HG02610 (cell line): ENCODE data around the gene FHIP1A.
"Not testable (repeated sequence)": the region's sequence is repeated elsewhere in the genome, so short reads cannot be mapped to it uniquely, and the experiment has no call there.

Source experiments
- ATAC-seq: cut with Tn5 transposase; IDR thresholded peaks from one replicate; pipeline ENCODE4 v1.9.1; 2021; ENCODE audit warnings: mild to moderate bottlenecking, moderate library complexity; ENCODE audit not compliant: unreplicated experiment

Gene FHIP1A

DNA sequence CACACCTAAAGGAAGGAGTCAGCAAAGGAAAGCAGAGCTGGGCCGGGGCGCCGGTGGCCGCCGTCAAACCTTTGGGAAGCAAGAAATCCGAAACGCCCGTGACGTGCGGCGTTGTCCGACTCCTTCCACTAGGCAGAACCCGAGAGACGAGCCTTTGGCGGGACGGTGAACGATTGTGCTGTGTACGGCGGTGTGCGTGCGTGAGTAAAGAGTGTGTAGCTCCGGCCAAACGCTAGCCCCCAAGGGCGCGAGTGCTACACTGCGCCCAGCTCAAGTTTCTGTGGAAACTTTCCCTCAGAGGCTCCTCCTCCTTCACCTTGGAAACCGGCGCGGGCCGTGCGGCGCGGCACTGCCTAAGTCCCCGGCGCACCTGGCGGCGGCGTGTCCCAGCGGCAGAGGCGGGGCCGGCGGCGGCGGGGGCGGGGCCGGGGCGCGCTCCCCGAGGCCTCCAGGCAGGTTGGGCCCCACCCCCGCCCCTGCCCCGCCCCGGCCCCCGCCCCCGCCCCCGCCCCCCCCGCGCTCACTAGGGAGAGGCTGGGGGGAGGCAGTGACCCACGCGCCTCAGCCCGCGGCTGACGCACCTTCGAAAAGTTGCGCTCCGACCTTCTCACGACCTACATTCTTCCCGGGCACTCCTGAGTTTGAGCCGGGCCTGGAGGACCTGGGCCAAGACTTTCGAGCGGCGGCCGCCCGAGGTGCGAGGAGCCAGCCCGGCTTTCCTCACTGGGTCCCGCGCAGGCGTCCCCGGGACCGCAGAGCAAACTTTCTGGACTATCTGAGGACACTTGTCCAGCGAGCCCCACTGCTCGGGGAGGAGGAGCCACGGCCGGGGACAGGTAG, at the start of gene FHIP1A:
TSS of gene FHIP1A (plus strand) at position 547 of the 840 bp plus-strand sequence. CDS start 157,084 bp downstream, outside the sequence.
- ATAC-seq = peak; percentile 92

DNA sequence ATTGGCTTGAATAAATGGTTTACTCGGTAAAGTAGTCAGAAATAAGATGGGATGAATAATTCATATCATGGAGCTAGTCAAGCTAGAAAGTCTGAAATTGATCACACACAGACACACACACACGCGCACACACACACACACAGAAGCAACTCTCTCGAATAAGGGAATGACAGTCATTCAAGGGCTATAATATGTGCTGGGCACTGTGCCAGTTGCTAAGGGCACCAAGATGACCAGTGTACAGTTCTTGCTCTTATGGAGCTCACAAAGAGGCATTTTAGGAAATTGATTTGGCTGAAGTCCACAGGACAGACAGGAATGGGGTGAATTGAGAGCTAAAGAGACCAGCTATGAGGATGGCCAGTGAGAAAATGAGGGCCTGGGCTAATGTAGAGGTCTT, 49.4 kb upstream of the FHIP1A start:
- no peak for ATAC-seq

DNA sequence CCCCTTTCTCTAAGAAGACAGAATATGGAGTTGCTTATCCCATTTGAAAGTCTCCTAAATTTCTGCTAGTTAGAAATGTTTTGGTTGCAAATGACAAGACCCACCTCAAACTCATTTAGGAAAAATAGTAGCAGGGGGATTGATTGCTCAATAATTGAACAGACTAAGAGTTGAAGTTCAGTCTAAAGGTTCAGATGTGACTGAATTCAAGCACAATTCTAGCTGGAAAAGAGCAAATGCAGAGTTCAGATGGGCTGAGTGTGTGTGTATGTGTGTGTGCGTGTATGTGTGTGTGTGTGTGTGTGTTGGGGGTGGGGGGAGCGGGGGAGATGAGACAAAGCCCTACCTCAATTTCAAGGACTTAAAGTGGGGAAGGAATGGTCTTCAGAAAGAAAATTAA, 47.9 kb upstream of the FHIP1A start:
- no peak for ATAC-seq

DNA sequence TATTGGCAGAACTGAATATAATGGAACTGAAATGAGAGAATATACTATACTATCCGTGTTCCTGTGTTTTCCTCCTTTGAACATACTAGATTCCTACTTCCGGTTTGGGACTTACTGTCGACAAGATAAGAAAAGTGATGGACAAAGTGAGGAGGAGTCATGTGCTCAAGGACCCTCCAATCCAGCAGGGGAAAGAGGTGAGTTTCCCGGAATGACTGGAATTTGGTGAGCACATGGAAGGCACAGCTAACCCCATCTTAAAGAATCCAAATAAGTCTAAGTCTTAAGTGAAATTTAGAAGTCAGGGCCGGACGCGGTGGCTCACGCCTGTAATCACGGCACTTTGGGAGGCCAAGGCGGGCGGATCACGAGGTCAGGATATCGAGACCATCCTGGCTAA, 47.0 kb upstream of the FHIP1A start:
- ATAC-seq = no peak

DNA sequence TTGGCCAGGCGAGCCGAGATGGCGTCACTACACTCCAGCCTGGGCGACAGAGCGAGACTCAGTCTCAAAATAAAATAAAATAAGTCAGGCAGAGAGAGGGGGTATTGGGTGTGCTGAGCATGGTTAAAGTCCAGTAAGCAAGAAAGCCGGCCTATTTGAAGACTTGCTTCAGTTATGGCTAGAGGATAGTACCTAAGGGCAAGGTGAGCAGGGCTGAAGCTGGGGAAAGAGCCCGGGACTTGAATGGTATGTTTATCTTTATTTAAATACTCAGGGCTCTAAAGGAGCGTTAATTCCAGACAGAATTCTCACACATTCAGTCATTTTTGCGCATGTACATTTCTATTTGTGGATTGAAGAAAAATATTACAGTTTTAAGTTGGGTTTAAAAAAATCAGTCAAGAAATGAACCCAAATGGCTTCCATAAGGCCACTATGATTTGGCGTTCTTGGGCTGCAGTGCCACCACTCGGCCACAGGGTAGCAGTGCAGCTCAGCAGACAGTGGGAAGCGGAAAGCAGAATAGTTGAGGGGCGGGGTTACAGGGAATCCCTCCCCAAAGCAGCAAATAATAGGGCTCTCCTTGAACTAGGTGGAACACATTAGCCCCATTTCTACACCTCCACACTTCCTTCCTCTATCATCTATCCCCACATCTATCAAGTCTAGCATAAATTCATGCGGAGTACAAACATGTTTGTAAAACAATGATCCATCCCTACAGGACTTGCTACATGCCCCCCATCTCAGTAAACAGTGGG, 46.4 kb upstream of the FHIP1A start:
- peak; percentile 97 for ATAC-seq

DNA sequence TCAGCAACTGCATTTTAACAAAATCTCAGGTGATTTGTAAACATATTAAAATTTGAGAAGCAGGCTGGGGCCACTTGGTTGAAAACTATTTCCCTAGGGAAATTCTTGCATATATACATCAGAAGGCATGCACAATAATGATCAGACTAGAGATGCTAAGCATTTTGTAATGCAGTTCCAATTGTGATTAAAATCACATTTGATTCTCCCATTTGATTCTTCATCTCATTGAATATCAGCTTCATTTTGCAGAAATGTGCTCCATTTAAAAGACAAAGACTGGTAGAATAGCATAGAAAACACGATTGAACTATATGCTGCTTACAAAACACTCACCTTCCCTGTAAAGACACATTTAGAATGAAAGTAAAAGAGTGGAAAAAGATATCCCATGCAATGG, 32.4 kb upstream of the FHIP1A start:
- ATAC-seq = no peak

DNA sequence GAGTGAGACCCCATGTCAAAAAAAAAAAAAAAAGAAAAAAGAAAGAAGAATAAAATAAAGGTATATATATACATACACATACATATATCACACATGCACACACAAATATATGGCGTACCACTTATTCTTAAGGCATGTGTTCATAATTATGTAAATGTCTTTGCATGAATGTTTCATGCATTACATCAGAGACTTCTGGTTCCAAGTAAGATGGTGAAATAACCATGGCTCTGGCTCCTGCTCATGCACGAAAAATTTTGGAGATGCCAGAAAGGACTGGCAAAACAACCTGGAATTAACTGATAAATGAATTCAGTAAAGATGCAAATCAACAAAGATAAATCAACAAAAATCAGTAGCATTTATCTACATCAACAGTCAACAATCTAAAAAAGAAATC, 19.7 kb upstream of the FHIP1A start:
- ATAC-seq = no peak

DNA sequence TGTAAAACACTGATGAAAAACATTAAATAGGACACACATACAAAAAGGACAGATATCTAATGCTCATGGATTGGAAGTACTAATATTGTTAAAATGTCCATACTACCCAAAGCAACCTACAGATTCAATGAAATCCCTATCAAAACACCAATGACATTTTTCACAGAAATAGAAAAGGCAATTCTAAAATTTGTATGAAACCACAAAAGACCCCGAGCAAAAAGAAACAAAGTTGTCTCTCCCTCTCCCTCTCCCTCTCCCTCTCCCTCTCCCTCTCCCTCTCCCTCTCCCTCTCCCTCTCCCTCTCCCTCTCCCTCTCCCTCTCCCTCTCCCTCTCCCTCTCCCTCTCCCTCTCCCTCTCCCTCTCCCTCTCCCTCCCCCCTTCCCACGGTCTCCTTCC, 19.2 kb upstream of the FHIP1A start:
- not testable (repeated sequence) for ATAC-seq

DNA sequence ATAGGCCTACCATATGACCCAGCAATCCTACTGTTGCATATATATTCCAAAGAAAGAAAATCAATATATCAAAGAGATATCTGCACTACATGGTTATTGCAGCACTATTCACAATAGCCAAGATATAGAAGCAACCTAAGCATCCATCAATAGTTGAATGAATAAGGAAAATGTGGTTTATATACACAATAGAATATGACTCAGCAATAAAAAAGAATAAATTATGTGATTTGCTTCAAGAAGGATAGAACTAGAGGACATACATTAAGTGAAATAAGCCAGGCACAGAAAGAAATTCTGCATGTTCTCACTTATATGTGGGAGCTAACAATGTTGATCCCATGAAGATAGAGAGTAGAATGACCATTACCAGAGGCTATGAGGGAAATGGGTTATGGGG, 13.1 kb upstream of the FHIP1A start:
- no peak for ATAC-seq

DNA sequence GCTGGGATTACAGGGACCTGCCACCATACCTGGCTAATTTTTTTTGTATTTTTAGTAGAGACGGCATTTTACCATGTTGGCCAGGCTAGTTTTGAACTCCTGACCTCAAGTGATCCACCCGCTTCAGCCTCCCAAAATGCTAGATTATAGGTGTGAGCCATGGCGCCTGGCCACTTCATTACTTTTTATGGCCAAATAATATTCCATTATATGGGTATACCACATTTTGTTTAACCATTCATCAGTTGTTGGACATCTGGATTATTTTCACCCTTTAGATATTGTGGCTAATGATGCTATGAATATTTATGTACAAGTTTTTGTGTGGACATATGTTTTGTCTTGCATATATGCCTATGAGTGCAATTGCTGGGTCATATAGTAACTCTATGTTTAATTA, 8.6 kb upstream of the FHIP1A start:
- ATAC-seq = no peak

DNA sequence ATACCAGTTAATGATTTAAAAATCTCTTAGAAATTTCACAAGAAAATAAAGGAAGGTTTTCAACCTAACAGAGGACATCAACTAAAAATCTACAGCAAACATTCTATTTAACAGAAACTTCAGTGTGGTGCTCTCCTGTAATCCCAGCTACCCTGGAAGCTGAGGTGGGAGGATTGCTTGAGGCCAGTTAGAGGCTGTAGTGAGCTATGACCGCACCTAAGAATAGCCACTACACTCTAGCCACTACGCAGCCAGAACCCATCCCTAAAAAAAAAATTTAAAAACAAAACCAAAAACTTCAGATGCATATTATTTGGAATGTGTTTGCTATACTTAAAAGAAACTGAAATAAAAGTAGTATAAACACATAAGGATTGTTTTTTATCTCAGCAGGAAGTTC, 7.2 kb upstream of the FHIP1A start:
- no peak for ATAC-seq

DNA sequence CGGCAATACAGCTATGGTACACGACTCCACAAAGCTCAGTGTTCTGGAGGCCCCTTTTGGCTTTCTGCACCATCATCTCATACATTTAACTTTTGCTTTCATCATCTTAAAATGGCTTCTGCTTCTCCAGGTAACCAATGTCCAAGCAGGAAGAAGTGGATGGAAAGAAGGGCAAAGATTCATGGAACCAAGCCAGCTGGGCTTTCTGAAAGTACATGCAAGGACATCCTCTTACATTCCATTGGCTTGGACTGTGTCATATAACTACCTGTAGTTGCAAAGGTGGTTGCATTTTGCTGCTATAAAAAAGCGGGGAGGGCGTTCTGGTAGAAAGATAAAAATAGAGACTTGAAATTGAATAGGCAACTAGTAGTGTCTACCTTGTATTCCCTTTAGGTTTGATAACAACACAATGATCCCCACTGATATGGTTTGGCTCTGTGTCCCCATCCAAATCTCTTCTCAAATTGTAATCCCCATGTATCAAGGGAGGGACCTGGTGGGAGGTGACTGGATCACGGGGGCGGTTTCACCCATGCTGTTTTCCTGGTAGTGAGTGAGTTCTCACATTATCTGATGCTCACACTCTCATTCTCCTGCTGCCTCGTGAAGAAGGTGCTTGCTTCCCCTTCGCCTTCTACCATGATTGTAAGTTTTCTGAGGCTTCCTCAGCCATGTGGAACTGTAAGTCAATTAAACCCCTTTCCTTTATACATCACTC, 6.7 kb upstream of the FHIP1A start:
- ATAC-seq = no peak

DNA sequence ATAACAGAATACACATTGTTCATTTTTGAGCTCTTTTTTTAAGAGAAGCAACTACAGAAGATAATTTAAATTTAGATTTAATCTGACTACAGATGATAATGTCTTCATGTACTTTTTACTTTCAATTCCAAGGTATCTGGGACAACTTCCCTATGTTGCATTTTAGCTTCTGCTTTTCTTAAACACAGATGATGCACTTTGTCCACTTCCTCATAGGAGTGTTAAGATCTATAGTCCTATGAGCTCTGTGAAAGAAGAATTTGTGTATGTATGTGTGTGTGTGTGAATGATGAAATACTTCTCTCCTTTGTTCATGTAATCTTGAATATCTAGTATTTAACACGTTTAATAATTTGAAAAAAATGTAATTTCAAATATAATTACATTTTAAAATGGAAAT, 5.3 kb upstream of the FHIP1A start:
- no peak for ATAC-seq

DNA sequence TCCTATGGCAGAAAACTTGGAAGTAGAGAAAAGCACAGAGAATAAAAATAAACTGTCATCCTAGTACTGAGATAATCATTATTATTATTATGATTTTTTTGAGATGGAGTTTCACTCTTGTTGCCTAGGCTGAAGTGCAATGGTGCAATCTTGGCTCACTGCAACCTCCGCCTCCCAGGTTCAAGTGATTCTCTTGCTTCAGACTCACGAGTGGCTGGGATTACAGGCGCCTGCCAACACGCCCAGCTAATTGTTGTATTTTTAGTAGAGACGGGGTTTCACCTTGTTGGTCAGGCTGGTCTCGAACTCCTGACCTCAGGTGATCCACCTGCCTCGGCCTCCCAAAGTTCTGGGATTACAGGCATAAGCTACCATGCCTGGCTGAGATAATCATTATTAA, 4.2 kb upstream of the FHIP1A start:
- ATAC-seq = not testable (repeated sequence)

DNA sequence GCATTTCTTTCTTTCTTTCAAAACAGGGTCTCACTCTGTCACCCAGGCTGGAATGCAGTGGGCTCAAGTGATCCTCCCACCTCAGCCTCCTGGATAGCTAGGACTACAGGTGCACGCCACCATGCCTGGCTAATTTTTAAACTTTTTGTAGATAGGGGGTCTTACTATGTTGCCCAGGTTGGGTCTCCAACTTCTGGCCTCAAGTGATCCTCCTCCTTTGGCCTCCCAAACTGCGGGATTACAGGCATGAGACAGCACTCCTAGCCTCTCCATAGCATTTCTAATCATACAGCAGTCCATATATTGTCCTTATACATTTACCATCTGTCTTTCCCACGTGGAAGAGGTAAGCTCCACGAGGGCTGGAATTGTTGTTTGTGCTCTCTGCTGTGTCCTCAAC, 2.0 kb upstream of the FHIP1A start:
- ATAC-seq = no peak

DNA sequence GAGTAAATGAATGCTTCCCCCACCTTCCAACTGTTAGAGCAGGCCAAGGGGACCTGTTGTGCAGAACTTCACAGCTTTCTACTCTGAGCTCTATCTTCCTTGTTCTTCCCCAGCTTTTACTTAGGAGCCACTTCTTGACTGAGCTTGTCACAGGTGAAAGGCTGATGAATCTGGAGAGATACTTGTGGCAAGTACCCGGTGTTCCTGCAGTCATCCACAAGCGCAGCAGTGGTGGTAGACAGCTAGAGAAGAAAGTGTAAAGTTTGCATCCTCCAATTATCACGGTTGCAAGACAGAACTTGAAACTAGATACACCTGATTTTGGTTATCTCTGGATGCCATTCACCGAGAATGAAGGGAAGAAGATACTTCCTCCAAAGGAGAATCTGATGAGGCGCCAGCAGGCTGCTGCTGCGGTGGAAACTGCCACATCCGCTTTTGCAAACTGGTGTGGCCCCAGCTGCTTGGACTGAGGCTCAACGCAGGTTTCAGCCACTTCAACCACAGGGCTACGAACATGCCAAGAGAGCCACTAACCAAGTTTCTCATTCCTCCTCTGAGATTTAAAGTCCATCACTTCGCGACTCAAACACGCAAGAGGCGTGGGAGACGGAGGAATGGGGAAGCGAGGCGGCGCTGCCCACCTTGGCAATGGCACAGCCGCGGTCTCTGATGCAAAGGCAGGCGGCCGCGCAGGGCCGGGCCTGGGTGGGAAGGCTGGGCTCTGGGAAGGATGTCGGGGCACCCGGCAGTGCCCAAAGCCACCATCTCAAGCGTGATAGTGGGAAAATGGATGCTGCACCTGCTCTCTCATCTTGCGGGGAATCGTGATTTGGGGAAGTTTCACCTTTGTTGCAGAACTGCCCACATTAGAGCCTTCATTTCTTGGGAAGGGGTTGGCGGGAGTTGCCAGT, 1.3 kb upstream of the FHIP1A start:
- peak; percentile 83 for ATAC-seq

DNA sequence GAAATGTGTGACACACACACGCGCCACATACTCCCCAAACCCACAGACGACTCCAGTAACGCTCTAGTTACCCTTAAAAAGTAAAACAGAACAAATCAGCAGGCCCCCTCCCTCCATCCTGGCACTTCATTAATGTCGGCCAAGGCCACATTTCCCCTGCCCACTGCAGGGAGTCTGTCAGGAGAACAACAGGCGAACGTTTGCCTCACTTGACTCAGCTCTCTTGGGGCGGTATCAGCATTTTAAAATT, 671 bp upstream of the FHIP1A start:
- peak; percentile 1 for ATAC-seq

DNA sequence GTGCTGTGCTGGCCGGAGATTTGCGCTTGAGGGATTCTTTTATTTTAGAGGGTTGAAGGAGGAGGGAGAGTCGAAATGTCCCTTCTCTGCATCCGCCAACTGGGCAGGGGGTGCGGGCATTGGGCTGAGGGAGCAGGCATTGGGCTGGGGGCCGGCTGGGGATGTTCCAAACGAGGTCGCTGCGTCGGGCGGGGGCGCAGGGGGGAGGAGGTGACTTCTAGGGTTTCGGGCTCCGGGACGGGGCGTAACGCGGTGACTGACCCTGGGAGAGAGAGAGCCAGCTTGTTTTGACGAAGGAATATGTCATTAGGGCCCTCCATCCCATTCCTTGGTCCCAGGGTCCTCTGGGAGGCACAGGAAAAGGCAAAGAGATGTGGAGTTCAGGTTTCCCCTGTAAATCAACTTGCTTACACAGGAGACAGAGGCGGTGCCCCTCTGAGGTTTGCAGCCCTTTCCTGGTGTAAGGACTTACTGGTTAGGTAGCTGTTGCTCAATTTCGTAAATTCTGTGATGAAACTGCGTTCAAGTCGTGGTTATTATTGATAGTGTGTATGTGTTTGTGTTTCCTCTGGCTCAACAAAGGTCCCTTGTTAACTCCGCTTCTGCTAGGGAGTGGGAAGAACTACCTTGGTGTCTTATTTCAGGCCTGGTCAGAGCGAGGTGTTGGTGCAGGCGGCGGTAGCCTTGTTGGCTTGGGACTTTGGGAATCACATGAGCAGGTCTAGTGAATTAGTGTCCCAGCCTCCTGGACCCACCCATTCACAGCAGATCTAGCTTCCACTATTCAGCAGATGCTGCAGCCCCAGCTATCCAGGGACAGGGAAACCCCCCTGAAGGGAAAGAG, 716 bp downstream of the FHIP1A start:
- no peak for ATAC-seq

DNA sequence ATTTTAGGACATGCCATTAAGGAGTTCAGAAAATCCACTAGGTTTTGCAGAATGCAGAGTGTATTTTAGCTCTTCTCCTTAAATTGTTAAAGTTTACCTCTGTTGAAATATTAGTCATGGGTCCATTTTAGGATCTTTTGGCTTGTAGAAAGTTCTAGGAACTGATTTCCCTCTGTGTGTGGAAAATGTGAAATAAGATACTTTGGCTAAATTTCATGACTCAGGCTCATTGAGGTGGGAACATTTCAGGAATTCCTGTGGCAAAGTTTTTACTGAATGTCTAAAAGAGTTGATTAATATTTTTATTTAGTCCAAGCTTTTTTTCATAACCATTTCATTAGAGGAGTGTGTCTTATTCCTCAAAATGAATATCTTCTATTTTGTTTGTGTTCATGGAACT, 7.0 kb downstream of the FHIP1A start:
- no peak for ATAC-seq

DNA sequence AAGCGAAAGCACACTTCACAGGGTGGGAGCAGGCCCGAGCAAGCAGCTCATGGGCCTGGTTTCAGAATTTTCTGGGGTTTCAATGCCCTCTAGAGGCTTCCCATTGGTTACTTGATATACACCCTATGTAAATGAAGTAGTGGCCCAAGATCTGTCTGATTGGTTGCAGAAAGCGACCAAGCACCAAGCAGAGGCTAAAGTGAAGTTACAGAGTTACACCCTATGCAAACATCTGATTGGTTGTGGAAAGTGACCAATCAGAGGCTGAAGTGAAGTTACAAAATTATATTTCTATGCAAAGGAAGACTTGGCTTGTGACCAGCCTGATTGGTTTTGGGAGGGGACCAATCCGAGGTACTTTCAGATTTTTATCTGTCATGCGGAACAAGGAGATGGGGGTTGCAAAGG, 8.2 kb downstream of the FHIP1A start:
- ATAC-seq = no peak
